ENCODE data around the gene LMBR1. TPM values are rescaled to one million over a fixed set of nuclear protein-coding genes. Genes with fewer than 3 reads are reported as not detected.

LMBR1 gene
- total and polyA plus RNA-seq, 2 of the 4 experiments (the other 2 are of a cell fraction) = 11.9 to 19.9 TPM

DNA sequence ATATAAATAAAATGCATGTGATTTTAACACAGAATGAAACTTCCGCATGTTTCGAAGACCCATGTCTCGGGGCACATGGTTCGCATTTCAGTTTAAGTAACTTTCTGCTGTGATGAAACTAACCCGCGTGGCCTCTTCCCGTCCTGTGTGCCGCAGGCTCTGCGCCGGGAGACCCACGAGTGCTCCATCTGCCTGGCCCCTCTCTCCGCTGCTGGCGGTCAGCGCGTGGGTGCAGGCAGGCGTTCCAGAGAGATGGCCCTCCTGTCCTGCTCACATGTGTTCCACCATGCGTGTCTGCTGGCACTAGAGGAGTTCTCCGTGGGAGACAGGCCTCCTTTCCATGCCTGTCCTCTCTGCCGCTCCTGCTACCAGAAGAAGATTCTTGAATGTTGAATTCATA, 216.7 kb downstream of the LMBR1 start:
- Histone ChIP-seq H2AK5ac (ENCODE audit: low read depth, low read length) (no peak overlapping the region), H3K56ac (ENCODE audit: extremely low read depth, insufficient read depth, low read length) (no peak overlapping the region), H3K9me3 (ENCODE audit: control insufficient read depth, insufficient read depth, low read length) (no peaks in the 10 kb centered on the region), H3K9me1 (ENCODE audit: insufficient read depth, low read length) (peaks cover 3% of the 10 kb centered on the region; the same call in 1 of the 2 replicates), H3K4me3 (ENCODE audit: insufficient read depth, low read depth, low read length) (no peak overlapping the region), H3K14ac (replicated peaks; ENCODE audit: low read depth, low read length) (no peak overlapping the region), H3K9ac (ENCODE audit: low read depth, low read length) (no peak overlapping the region), H2BK15ac (ENCODE audit: low read depth, low read length) (no peak overlapping the region), H3K4ac (ENCODE audit: low read depth, low read length) (no peak overlapping the region), H3K79me1 (ENCODE audit: low read depth in 1 of 2, low read length in 2 of 2) (no peaks in the 10 kb centered on the region), H3K23ac (ENCODE audit: low read depth, low read length) (no peak overlapping the region), H4K8ac (ENCODE audit: low read depth in 2 of 2, low read length in 2 of 2) (no peak overlapping the region), H2BK120ac (ENCODE audit: low read depth, low read length) (no peak overlapping the region), H3K27me3 (ENCODE audit: control insufficient read depth, insufficient read depth, low read length) (no peaks in the 10 kb centered on the region), H3K36me3 (ENCODE audit: control insufficient read depth, insufficient read depth, low read length) (peaks cover 10% of the 10 kb centered on the region; the same call in 1 of the 2 replicates), H4K5ac (ENCODE audit: low read depth, low read length) (no peak overlapping the region), H3K4me1 (ENCODE audit: control insufficient read depth, insufficient read depth, low read length) (no peaks in the 10 kb centered on the region), H2AFZ (replicated peaks; ENCODE audit: low read length, poor library complexity) (no peak overlapping the region), H2BK20ac (ENCODE audit: low read depth, low read length) (no peak overlapping the region), H4K91ac (ENCODE audit: insufficient read depth, low read depth, low read length) (no peak overlapping the region), H3K4me2 (ENCODE audit: low read depth, low read length) (no peak overlapping the region), H3K27ac (ENCODE audit: insufficient read depth, low read length) (no peak overlapping the region), H2BK5ac (ENCODE audit: low read depth, low read length, poor library complexity, severe bottlenecking) (no peak overlapping the region), H2AK9ac (replicated peaks; ENCODE audit: low read depth, low read length, poor library complexity) (no peak overlapping the region), H3K18ac (ENCODE audit: low read depth, low read length) (no peak overlapping the region), H4K20me1 (ENCODE audit: insufficient read depth, low read length) (no peaks in the 10 kb centered on the region)
- no TSS peak for BruUV-seq (replicated peaks)
- TF ChIP-seq MAZ (IDR thresholded peaks at IDR 0.05; ENCODE audit: borderline replicate concordance, low read depth, low read length) (no peak), CHD1 (IDR thresholded peaks at IDR 0.05; ENCODE audit: low read depth, low read length) (no peak), RFX5 (IDR thresholded peaks at IDR 0.05; ENCODE audit: low read depth, low read length) (no peak), RCOR1 (IDR thresholded peaks at IDR 0.05; ENCODE audit: insufficient replicate concordance, low read length) (no peak), NFE2L2 (IDR thresholded peaks at IDR 0.05; ENCODE audit: low read depth, low read length) (no peak), SMC3 (IDR thresholded peaks at IDR 0.05; ENCODE audit: low read depth, low read length) (no peak), RAD21 (IDR thresholded peaks at IDR 0.05; ENCODE audit: low read length) (no peak), CEBPB (IDR thresholded peaks at IDR 0.05; ENCODE audit: low read depth, low read length) (no peak), BHLHE40 (IDR thresholded peaks at IDR 0.05; ENCODE audit: low read depth, low read length) (no peak), POLR2A (IDR thresholded peaks at IDR 0.05; ENCODE audit: low read depth, low read length) (no peak), MAFK (IDR thresholded peaks at IDR 0.05; ENCODE audit: low read depth, low read length) (no peak), MXI1 (IDR thresholded peaks at IDR 0.05; ENCODE audit: borderline replicate concordance, low read depth, low read length) (no peak), FOS (IDR thresholded peaks at IDR 0.05; ENCODE audit: low read depth, low read length) (no peak)
- TF ChIP-seq, protein P1, sequence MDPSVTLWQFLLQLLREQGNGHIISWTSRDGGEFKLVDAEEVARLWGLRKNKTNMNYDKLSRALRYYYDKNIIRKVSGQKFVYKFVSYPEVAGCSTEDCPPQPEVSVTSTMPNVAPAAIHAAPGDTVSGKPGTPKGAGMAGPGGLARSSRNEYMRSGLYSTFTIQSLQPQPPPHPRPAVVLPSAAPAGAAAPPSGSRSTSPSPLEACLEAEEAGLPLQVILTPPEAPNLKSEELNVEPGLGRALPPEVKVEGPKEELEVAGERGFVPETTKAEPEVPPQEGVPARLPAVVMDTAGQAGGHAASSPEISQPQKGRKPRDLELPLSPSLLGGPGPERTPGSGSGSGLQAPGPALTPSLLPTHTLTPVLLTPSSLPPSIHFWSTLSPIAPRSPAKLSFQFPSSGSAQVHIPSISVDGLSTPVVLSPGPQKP (IDR thresholded peaks at IDR 0.05; ENCODE audit: borderline replicate concordance, low read depth, low read length) = no peak
- TF ChIP-seq, protein P2, sequence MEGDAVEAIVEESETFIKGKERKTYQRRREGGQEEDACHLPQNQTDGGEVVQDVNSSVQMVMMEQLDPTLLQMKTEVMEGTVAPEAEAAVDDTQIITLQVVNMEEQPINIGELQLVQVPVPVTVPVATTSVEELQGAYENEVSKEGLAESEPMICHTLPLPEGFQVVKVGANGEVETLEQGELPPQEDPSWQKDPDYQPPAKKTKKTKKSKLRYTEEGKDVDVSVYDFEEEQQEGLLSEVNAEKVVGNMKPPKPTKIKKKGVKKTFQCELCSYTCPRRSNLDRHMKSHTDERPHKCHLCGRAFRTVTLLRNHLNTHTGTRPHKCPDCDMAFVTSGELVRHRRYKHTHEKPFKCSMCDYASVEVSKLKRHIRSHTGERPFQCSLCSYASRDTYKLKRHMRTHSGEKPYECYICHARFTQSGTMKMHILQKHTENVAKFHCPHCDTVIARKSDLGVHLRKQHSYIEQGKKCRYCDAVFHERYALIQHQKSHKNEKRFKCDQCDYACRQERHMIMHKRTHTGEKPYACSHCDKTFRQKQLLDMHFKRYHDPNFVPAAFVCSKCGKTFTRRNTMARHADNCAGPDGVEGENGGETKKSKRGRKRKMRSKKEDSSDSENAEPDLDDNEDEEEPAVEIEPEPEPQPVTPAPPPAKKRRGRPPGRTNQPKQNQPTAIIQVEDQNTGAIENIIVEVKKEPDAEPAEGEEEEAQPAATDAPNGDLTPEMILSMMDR (conservative IDR thresholded peaks at IDR 0.05; ENCODE audit: low read depth, low read length) = no peak
- TF ChIP-seq, protein P3, sequence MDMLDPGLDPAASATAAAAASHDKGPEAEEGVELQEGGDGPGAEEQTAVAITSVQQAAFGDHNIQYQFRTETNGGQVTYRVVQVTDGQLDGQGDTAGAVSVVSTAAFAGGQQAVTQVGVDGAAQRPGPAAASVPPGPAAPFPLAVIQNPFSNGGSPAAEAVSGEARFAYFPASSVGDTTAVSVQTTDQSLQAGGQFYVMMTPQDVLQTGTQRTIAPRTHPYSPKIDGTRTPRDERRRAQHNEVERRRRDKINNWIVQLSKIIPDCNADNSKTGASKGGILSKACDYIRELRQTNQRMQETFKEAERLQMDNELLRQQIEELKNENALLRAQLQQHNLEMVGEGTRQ (IDR thresholded peaks at IDR 0.05; ENCODE audit: low read depth, low read length) = no peak
- in situ Hi-C loops (cut with MboI; ENCODE audit: low sequenced_read_pairs) = no loop called here
- ChIA-PET POLR2A (ENCODE audit: unreplicated experiment) (no interaction called here), CTCF (no interaction called here)
- ATAC-seq (ENCODE audit: low read depth) = no peak
- DNase-seq = no peak
- intact Hi-C loops (cut with micrococcal nuclease) = no loop called here
- dilution Hi-C loops (cut with HindIII; ENCODE audit: low sequenced_read_pairs, unreplicated experiment) = no loop called here
- 78% methylated on average over 9 of the region's 19 CpGs; no CpG with 5 or more reads in 1 of the 2 experiments for WGBS, 2 experiments (ENCODE audit: extremely low coverage in 2 of 2, insufficient read length in 1 of 2)

Data from IMR-90 (cell line).